Thyroid gland (tissue), 4 donors: ENCODE data around the gene COL19A1.

Experiments used
- CTCF ChIP-seq, 6 experiments: fragments of 200-600 bp in 3 of 6; fragments of 450-650 bp in 3 of 6; sonication (generic) in 3 of 6; IDR thresholded peaks; one replicate each; pipeline ENCODE4 v1.5.1; 2016 to 2019; ENCODE audit warnings: antibody characterized with exemption in 6 of 6, mild to moderate bottlenecking in 2 of 6, inconsistent platforms in 1 of 6, moderate library complexity in 1 of 6
- POLR2A ChIP-seq, 2 donors: fragments of 450-650 bp; IDR thresholded peaks; one replicate each; pipeline ENCODE4 v1.6.1; 2017; ENCODE audit warnings: antibody characterized with exemption in 2 of 2, mild to moderate bottlenecking in 2 of 2, moderate library complexity in 1 of 2

DNA sequence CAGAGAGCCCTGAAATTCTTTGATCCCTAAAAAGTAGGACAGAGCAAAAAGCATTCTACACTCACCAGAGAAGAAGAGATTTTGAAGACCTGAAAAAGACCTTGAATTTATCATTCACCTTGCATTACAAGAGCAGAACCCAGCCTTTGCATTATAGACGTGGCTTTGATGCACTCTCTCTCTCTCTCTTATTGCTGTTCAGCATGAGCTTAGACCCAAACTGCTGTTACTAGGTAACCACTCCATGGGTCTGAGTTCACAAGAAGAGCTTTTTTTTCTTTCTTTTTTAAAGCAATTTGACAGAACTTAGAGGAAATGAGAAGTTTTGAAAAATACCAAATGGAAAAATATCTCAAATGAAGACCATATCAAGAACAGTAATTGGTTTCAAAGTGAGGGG is 392.1 kb downstream of the COL19A1 start:
- TF ChIP-seq CTCF (IDR thresholded peaks at IDR 0.05) (no peak), POLR2A (IDR thresholded peaks at IDR 0.05) (no peak)
